ENCODE measurements around the gene ADD2.

GRCh38 chr2:70772486-70773155, 4.6 kb upstream of the ADD2 start:
- TF ChIP-seq CSDC2 (CRISPR knock-in tag; IDR thresholded peaks at IDR 0.05) (no peak), ZC3H10 (CRISPR knock-in tag; IDR thresholded peaks at IDR 0.05) (no peak)

All from SK-N-SH treated with all-trans-retinoic acid at 6 μM for 48 hours (cell line).